Nephron progenitor cell (in vitro differentiated cells): ENCODE measurements around the gene STK39.

Experiments
- DNase-seq: peaks from one replicate; pipeline ENCODE4 v3.0.0; 2021
- H3K27ac Mint-ChIP-seq: 2 replicates; pipeline ENCODE4 v1.8.0; 2021; ENCODE audit warnings: mild to moderate bottlenecking, moderate library complexity, mixed read lengths
- H3K27me3 Mint-ChIP-seq: 2 replicates; pipeline ENCODE4 v1.8.0; 2021; ENCODE audit warnings: mild to moderate bottlenecking, low read depth, mixed read lengths; ENCODE audit not compliant: poor library complexity
- H3K36me3 Mint-ChIP-seq: 2 replicates; pipeline ENCODE4 v1.8.0; 2021; ENCODE audit warnings: low read depth, mixed read lengths
- H3K4me1 Mint-ChIP-seq: 2 replicates; pipeline ENCODE4 v1.8.0; 2021; ENCODE audit warnings: mixed read lengths
- H3K4me3 Mint-ChIP-seq: 2 replicates; pipeline ENCODE4 v1.8.0; 2021; ENCODE audit warnings: mild to moderate bottlenecking, moderate library complexity, mixed read lengths
- H3K9me3 Mint-ChIP-seq: 2 replicates; pipeline ENCODE4 v1.8.0; 2021; ENCODE audit warnings: mild to moderate bottlenecking, moderate library complexity, mixed read lengths
- TF ChIP-seq, protein P1 (sequence below): fragments of 200-600 bp; sonication (generic); IDR thresholded peaks from 2 replicates; pipeline ENCODE4 v1.5.0; 2021; ENCODE audit warnings: antibody characterized with exemption

Gene STK39

GRCh38 chr2:168203762-168204693 is 43.4 kb downstream of the STK39 start:
- no peak for DNase-seq
- TF ChIP-seq, protein P1, sequence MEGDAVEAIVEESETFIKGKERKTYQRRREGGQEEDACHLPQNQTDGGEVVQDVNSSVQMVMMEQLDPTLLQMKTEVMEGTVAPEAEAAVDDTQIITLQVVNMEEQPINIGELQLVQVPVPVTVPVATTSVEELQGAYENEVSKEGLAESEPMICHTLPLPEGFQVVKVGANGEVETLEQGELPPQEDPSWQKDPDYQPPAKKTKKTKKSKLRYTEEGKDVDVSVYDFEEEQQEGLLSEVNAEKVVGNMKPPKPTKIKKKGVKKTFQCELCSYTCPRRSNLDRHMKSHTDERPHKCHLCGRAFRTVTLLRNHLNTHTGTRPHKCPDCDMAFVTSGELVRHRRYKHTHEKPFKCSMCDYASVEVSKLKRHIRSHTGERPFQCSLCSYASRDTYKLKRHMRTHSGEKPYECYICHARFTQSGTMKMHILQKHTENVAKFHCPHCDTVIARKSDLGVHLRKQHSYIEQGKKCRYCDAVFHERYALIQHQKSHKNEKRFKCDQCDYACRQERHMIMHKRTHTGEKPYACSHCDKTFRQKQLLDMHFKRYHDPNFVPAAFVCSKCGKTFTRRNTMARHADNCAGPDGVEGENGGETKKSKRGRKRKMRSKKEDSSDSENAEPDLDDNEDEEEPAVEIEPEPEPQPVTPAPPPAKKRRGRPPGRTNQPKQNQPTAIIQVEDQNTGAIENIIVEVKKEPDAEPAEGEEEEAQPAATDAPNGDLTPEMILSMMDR: no peak
- Mint-ChIP-seq H3K27me3 (no peaks in the 10 kb centered on the region), H3K4me3 (no peak overlapping the region), H3K27ac (no peak overlapping the region), H3K9me3 (peaks cover 34% of the 10 kb centered on the region), H3K4me1 (peaks cover 52% of the 10 kb centered on the region), H3K36me3 (peaks cover 50% of the 10 kb centered on the region)

- TF ChIP-seq, protein P1: no peak
- peaks cover 38% of the 10 kb centered on the region for H3K36me3 Mint-ChIP-seq
- DNase-seq: peak; percentile 7
- peak overlapping the region; percentile 98 for H3K27ac Mint-ChIP-seq
- H3K27me3 Mint-ChIP-seq: no peaks in the 10 kb centered on the region
- peaks cover 30% of the 10 kb centered on the region for H3K9me3 Mint-ChIP-seq
- peak overlapping the region; percentile 38 for H3K4me3 Mint-ChIP-seq
- peaks cover 57% of the 10 kb centered on the region for H3K4me1 Mint-ChIP-seq
Observed at GRCh38 chr2:168201584-168202116, 45.7 kb downstream of the STK39 start.

GRCh38 chr2:168200930-168201583 is 46.3 kb downstream of the STK39 start:
- Mint-ChIP-seq H3K27me3 (no peaks in the 10 kb centered on the region), H3K27ac (peak overlapping the region; percentile 98), H3K36me3 (peaks cover 32% of the 10 kb centered on the region), H3K4me1 (peaks cover 57% of the 10 kb centered on the region), H3K4me3 (peak overlapping the region; percentile 38), H3K9me3 (peaks cover 24% of the 10 kb centered on the region)
- TF ChIP-seq, protein P1: no peak
- peak; percentile 41 for DNase-seq

DNA sequence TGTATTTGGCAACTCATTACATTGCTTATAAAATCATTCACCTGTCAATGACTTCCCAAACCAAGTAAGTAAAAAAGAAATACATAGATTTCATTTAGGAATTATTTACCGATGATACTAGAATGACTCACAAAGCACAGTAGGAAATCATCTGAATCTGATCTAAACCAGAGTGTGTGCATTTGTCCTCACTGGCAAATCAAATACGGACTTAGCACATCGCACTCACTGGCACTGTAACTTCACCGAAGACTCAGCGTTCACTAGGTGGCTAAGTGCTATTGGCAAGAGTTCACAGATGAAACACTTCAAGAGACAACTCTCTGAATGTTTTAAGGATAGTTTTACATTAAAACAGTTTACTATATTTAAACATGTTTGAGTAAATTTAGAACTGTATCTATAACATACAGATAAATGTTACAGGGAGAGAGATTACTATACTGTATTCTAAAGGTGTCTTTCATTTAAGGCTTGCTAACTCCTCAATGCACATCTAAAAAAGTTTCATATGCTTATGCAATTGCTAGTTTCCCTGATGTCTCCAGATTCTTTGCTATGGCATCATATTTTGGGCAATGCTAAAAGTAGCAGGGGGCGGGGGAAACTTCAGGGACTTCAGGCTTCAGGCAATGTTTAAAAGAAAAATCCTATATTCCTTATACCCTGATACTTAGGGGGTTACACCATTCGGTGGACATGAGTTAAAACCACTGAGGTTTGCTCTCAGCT is 48.8 kb downstream of the STK39 start:
- TF ChIP-seq, protein P1: no peak
- Mint-ChIP-seq H3K9me3 (peaks cover 11% of the 10 kb centered on the region), H3K36me3 (peaks cover 14% of the 10 kb centered on the region), H3K27ac (no peak overlapping the region), H3K27me3 (no peaks in the 10 kb centered on the region), H3K4me1 (peaks cover 48% of the 10 kb centered on the region), H3K4me3 (no peak overlapping the region)
- no peak for DNase-seq

- DNase-seq: no peak
- Mint-ChIP-seq H3K36me3 (no peaks in the 10 kb centered on the region), H3K9me3 (no peaks in the 10 kb centered on the region), H3K27me3 (no peaks in the 10 kb centered on the region), H3K4me1 (peaks cover 49% of the 10 kb centered on the region), H3K27ac (peak overlapping the region; percentile 7), H3K4me3 (no peak overlapping the region)
- TF ChIP-seq, protein P1: no peak
Observed at GRCh38 chr2:168196764-168197180, 50.6 kb downstream of the STK39 start.
